Tibial nerve (tissue), 4 donors: ENCODE data around the gene ADAM33. TPM values are rescaled to one million over a fixed set of nuclear protein-coding genes. Genes with fewer than 3 reads are reported as not detected.

Experiments used
- DNase-seq, 2 donors: peaks; one replicate each; pipeline ENCODE4 v3.0.0-alpha.2; 2019; ENCODE audit warnings: low spot score in 2 of 2
- H3K27ac ChIP-seq, 4 donors: fragments of 200-600 bp; sonication (generic) in 3 of 4; one replicate each; pipeline ENCODE4 v1.5.1; 2017 to 2019; ENCODE audit warnings: mild to moderate bottlenecking in 1 of 4
- H3K27me3 ChIP-seq, 2 donors: fragments of 200-600 bp; sonication (generic) in 1 of 2; one replicate each; pipeline versions ENCODE4 v1.5.1 to v1.6.0; 2017 to 2019
- H3K36me3 ChIP-seq, 3 donors: fragments of 200-600 bp; sonication (generic); one replicate each; pipeline ENCODE4 v1.5.1; 2018 to 2019
- H3K4me1 ChIP-seq, 4 donors: fragments of 200-600 bp; sonication (generic) in 3 of 4; one replicate each; pipeline ENCODE4 v1.5.1; 2017 to 2019
- H3K4me3 ChIP-seq, 4 donors: fragments of 200-600 bp; sonication (generic) in 3 of 4; one replicate each; pipeline ENCODE4 v1.5.1; 2017 to 2019; ENCODE audit warnings: mild to moderate bottlenecking in 1 of 4, moderate library complexity in 1 of 4
- H3K9me3 ChIP-seq, 4 donors: fragments of 200-600 bp; sonication (generic) in 3 of 4; one replicate each; pipeline ENCODE4 v1.5.1; 2017 to 2019
- EP300 ChIP-seq, 2 donors: sonication (generic); formaldehyde crosslinking; IDR thresholded peaks; one replicate each; pipeline ENCODE4 v1.6.1; 2017; ENCODE audit warnings: antibody characterized with exemption in 2 of 2, mild to moderate bottlenecking in 1 of 2
- POLR2A ChIP-seq, 2 donors: fragments of 450-650 bp; IDR thresholded peaks; one replicate each; pipeline ENCODE4 v1.6.1; 2017; ENCODE audit warnings: antibody characterized with exemption in 2 of 2, mild to moderate bottlenecking in 2 of 2, moderate library complexity in 2 of 2
- WGBS, 2 donors: methylation state at CpG; one replicate each; pipeline ENCODE4 v1.1.5; 2018; 5-methylcytosine and 5-hydroxymethylcytosine counted together
- total RNA-seq, 4 donors: library from RNA; depleted of rRNA; stranded (reverse); fragments of >200 nt; gene quantifications; one replicate each; pipeline ENCODE4 v1.1.0, GENCODE V29; 2016
- TF ChIP-seq, protein P1 (sequence below), 5 experiments: fragments of 200-600 bp in 3 of 5; fragments of 450-650 bp in 2 of 5; sonication (generic) in 3 of 5; IDR thresholded peaks; one replicate each; pipeline ENCODE4 v1.5.1; 2016 to 2019; ENCODE audit warnings: antibody characterized with exemption in 5 of 5, mild to moderate bottlenecking in 3 of 5, moderate library complexity in 2 of 5

Gene ADAM33
- total RNA-seq, 4 donors from 2014 or later: 162 to 385 (median 274) TPM

DNA sequence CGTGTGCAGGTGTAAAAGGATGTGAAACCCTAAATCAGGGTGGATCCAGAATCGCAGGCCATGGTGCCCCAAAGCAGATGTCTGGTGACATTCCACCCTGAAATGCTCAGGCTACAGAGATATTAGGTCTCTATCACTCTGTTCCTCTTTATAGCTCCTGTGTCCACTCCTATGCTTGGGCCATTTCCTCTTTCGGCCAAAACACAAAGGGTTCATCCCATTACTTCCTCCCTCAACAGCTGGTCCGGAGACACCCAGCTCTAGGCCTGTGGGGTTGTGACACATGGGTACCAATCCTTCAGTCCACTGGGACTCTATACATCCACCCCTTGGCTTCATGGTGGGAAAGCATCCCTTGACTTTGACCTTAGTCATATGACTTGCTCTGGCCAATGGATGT, 32.3 kb upstream of the ADAM33 start:
- Histone ChIP-seq H3K9me3 (no peaks in the 10 kb centered on the region), H3K4me1 (peaks cover 0 to 17% (median 0%) of the 10 kb centered on the region in 4 donors), H3K27ac (no peak overlapping the region), H3K36me3 (no peaks in the 10 kb centered on the region), H3K27me3 (no peaks in the 10 kb centered on the region), H3K4me3 (no peak overlapping the region)
- no peak for DNase-seq
- WGBS, 2 donors: 68 to 75% methylated on average over 4 of the region's 4 CpGs
- TF ChIP-seq POLR2A (IDR thresholded peaks at IDR 0.05) (no peak), EP300 (IDR thresholded peaks at IDR 0.05) (peak in 1 of 2 donors; percentile 42)
- TF ChIP-seq, protein P1, sequence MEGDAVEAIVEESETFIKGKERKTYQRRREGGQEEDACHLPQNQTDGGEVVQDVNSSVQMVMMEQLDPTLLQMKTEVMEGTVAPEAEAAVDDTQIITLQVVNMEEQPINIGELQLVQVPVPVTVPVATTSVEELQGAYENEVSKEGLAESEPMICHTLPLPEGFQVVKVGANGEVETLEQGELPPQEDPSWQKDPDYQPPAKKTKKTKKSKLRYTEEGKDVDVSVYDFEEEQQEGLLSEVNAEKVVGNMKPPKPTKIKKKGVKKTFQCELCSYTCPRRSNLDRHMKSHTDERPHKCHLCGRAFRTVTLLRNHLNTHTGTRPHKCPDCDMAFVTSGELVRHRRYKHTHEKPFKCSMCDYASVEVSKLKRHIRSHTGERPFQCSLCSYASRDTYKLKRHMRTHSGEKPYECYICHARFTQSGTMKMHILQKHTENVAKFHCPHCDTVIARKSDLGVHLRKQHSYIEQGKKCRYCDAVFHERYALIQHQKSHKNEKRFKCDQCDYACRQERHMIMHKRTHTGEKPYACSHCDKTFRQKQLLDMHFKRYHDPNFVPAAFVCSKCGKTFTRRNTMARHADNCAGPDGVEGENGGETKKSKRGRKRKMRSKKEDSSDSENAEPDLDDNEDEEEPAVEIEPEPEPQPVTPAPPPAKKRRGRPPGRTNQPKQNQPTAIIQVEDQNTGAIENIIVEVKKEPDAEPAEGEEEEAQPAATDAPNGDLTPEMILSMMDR (IDR thresholded peaks at IDR 0.05): no peak

- H3K4me3 ChIP-seq: peak within 1 kb of the TSS in 1 of 4 donors; percentile 26
Measured at GRCh38 chr20:3712279-3712873, 30.6 kb upstream of the ADAM33 start, which contains the start of gene SIGLEC1. TSS of gene SIGLEC1 (minus strand) at chr20:3712600. CDS start at chr20:3707128, 5,472 bp downstream.

DNA sequence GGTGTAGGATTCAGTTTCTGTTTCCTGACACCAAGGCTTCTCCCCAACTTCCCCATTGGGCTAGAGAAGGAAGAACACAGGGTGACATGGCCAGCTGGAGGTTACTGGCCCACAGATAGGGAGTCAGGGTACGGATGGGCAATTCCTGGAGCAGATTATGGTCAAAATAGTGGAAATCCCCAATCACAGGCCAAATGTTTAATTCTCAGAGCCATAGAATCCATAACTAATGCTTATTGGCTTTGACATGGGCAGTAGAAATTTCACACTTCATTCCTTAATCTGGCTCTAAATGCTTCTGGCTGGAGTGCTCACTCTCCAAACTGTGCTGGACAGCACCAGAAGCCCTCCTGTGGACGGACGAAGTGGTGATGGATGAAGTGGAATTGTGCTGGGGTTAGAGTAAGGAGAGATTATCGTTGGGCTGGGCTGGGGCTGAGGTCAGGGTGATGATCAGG, 29.7 kb upstream of the ADAM33 start:
- Histone ChIP-seq H3K27ac (no peak overlapping the region), H3K4me3 (peak overlapping the region in 1 of 4 donors; percentile 26), H3K9me3 (no peaks in the 10 kb centered on the region), H3K27me3 (no peaks in the 10 kb centered on the region), H3K4me1 (peaks cover 0 to 17% (median 0%) of the 10 kb centered on the region in 4 donors), H3K36me3 (no peaks in the 10 kb centered on the region)
- no peak for DNase-seq
- 71 to 78% methylated on average over 4 of the region's 4 CpGs for WGBS, 2 donors
- TF ChIP-seq POLR2A (IDR thresholded peaks at IDR 0.05): no peak
- no peak for TF ChIP-seq EP300 (IDR thresholded peaks at IDR 0.05)
- TF ChIP-seq, protein P1 (IDR thresholded peaks at IDR 0.05): no peak

More at GRCh38 chr20:3712279-3712873, 30.6 kb upstream of the ADAM33 start, which contains the start of gene SIGLEC1:
- WGBS, 2 donors: 77 to 84% methylated on average over 9 to 14 of the region's 15 CpGs
- H3K27ac ChIP-seq: no peak within 1 kb of the TSS
- H3K4me1 ChIP-seq: peaks cover 0 to 17% (median 0%) of the 10 kb centered on the region in 4 donors
- H3K27me3 ChIP-seq: no peaks in the 10 kb centered on the region
- H3K36me3 ChIP-seq: no peaks in the 10 kb centered on the region
- no peaks in the 10 kb centered on the region for H3K9me3 ChIP-seq
- peak; percentile 39 to 46 for DNase-seq
- TF ChIP-seq POLR2A (IDR thresholded peaks at IDR 0.05) (no peak), EP300 (IDR thresholded peaks at IDR 0.05) (peak in 1 of 2 donors; percentile 74)
- TF ChIP-seq, protein P1 (IDR thresholded peaks at IDR 0.05): no peak

- 25 to 26% methylated on average over 16 to 17 of the region's 18 CpGs for WGBS, 2 donors
- no peaks in the 10 kb centered on the region for H3K27me3 ChIP-seq
- TF ChIP-seq EP300 (IDR thresholded peaks at IDR 0.05): no peak
- TF ChIP-seq, protein P1 (IDR thresholded peaks at IDR 0.05): peak; percentile 92 to 98 (median 96)
- DNase-seq: peak; percentile 68 to 88
- H3K36me3 ChIP-seq: no peaks in the 10 kb centered on the region
- peak overlapping the region in 1 of 4 donors; percentile 26 for H3K4me3 ChIP-seq
- peaks cover 0 to 17% (median 0%) of the 10 kb centered on the region in 4 donors for H3K4me1 ChIP-seq
- H3K27ac ChIP-seq: no peak overlapping the region
- H3K9me3 ChIP-seq: no peaks in the 10 kb centered on the region
Measured at GRCh38 chr20:3710703-3711483, 29.1 kb upstream of the ADAM33 start.
